Esophagus (tissue), 2 donors: ENCODE results near the gene IL12RB2. TPM values are rescaled to one million over a fixed set of nuclear protein-coding genes. Genes with fewer than 3 reads are reported as not detected.

ENCODE experiments used
- H3K27ac ChIP-seq, 2 donors: one replicate each; pipeline ENCODE4 v1.5.1; 2013; ENCODE audit warnings: low read depth in 2 of 2, mild to moderate bottlenecking in 2 of 2, inconsistent platforms in 1 of 2, low read length in 1 of 2, moderate library complexity in 1 of 2
- H3K27me3 ChIP-seq, 2 donors: one replicate each; pipeline ENCODE4 v1.6.1; 2013; ENCODE audit warnings: low read length in 2 of 2, control low read depth in 1 of 2, mild to moderate bottlenecking in 1 of 2; ENCODE audit not compliant: insufficient read depth in 2 of 2, control insufficient read depth in 1 of 2
- H3K36me3 ChIP-seq, 2 donors: one replicate each; pipeline ENCODE4 v1.6.1; 2013; ENCODE audit warnings: low read length in 1 of 2; ENCODE audit not compliant: control insufficient read depth in 2 of 2, insufficient read depth in 2 of 2
- H3K4me1 ChIP-seq, 2 donors: one replicate each; pipeline ENCODE4 v1.6.1; 2013; ENCODE audit warnings: low read length in 1 of 2; ENCODE audit not compliant: control insufficient read depth in 2 of 2, insufficient read depth in 2 of 2
- H3K4me3 ChIP-seq, 2 donors: one replicate each; pipeline ENCODE4 v1.5.1; 2013; ENCODE audit warnings: low read length in 2 of 2, mild to moderate bottlenecking in 2 of 2, low read depth in 1 of 2, moderate library complexity in 1 of 2
- H3K9me3 ChIP-seq, 2 donors: one replicate each; pipeline ENCODE4 v1.6.1; 2013; ENCODE audit warnings: mild to moderate bottlenecking in 2 of 2, low read depth in 1 of 2, low read length in 1 of 2, moderate library complexity in 1 of 2; ENCODE audit not compliant: control insufficient read depth in 2 of 2, insufficient read depth in 1 of 2
- WGBS, 2 donors: extraction: QIAGEN DNeasy Blood & Tissue Kit; methylation state at CpG; one replicate each; pipeline ENCODE4 v1.1.7; 2013; 5-methylcytosine and 5-hydroxymethylcytosine counted together
- polyA plus RNA-seq, 2 donors: library from polyadenylated mRNA; stranded (reverse); fragments of 200-250 nt; gene quantifications; one replicate each; pipeline ENCODE4 v1.2.3, GENCODE V29; 2013
- donor health status: healthy with polysubstance abuse.
- donor health status: Bipolar disorder and iron deficiency.

Gene IL12RB2
- polyA plus RNA-seq, 2 donors: 1.3 to 1.7 TPM

- H3K27ac ChIP-seq: no peak overlapping the region
- peaks cover 0 to 4% of the 10 kb centered on the region in 2 donors for H3K4me1 ChIP-seq
- H3K9me3 ChIP-seq: no peaks in the 10 kb centered on the region
- WGBS, 2 donors: 46 to 47% methylated on average over 2 of the region's 2 CpGs
- no peaks in the 10 kb centered on the region for H3K27me3 ChIP-seq
- H3K4me3 ChIP-seq: no peak overlapping the region
- H3K36me3 ChIP-seq: no peaks in the 10 kb centered on the region
Observed at GRCh38 chr1:67345556-67345955, 37.9 kb downstream of the IL12RB2 start.

- Histone ChIP-seq H3K27me3 (no peaks in the 10 kb centered on the region), H3K4me3 (no peak overlapping the region), H3K27ac (no peak overlapping the region), H3K9me3 (no peaks in the 10 kb centered on the region), H3K4me1 (peaks cover 0 to 4% of the 10 kb centered on the region in 2 donors), H3K36me3 (no peaks in the 10 kb centered on the region)
- 98 to 100% methylated on average over 1 of the region's 1 CpG for WGBS, 2 donors
Observed at GRCh38 chr1:67346982-67347381, 39.3 kb downstream of the IL12RB2 start.

- peak overlapping the region; percentile 38 to 84 for H3K27ac ChIP-seq
- H3K27me3 ChIP-seq: no peaks in the 10 kb centered on the region
- no peaks in the 10 kb centered on the region for H3K36me3 ChIP-seq
- peaks cover 0 to 4% of the 10 kb centered on the region in 2 donors for H3K4me1 ChIP-seq
- no peak overlapping the region for H3K4me3 ChIP-seq
- 37 to 49% methylated on average over 12 of the region's 12 CpGs for WGBS, 2 donors
- no peaks in the 10 kb centered on the region for H3K9me3 ChIP-seq
Observed at GRCh38 chr1:67347688-67348472, 40.2 kb downstream of the IL12RB2 start.

GRCh38 chr1:67348586-67349252 lies 41.0 kb downstream of the IL12RB2 start:
- WGBS, 2 donors: 57 to 61% methylated on average over 6 of the region's 6 CpGs
- Histone ChIP-seq H3K4me3 (no peak overlapping the region), H3K4me1 (peaks cover 0 to 4% of the 10 kb centered on the region in 2 donors), H3K27me3 (no peaks in the 10 kb centered on the region), H3K9me3 (no peaks in the 10 kb centered on the region), H3K27ac (peak overlapping the region; percentile 38 to 64), H3K36me3 (no peaks in the 10 kb centered on the region)

- no peak overlapping the region for H3K4me3 ChIP-seq
- no peaks in the 10 kb centered on the region for H3K9me3 ChIP-seq
- WGBS, 2 donors: 55 to 71% methylated on average over 2 of the region's 2 CpGs
- H3K4me1 ChIP-seq: peaks cover 0 to 4% of the 10 kb centered on the region in 2 donors
- no peaks in the 10 kb centered on the region for H3K27me3 ChIP-seq
- H3K36me3 ChIP-seq: no peaks in the 10 kb centered on the region
- no peak overlapping the region for H3K27ac ChIP-seq
Observed at GRCh38 chr1:67350783-67351182, 43.1 kb downstream of the IL12RB2 start.

- Histone ChIP-seq H3K4me1 (peaks cover 0 to 9% of the 10 kb centered on the region in 2 donors), H3K4me3 (no peak overlapping the region), H3K9me3 (no peaks in the 10 kb centered on the region), H3K36me3 (no peaks in the 10 kb centered on the region), H3K27ac (no peak overlapping the region), H3K27me3 (no peaks in the 10 kb centered on the region)
Observed at GRCh38 chr1:67352211-67352610, 44.5 kb downstream of the IL12RB2 start.

DNA sequence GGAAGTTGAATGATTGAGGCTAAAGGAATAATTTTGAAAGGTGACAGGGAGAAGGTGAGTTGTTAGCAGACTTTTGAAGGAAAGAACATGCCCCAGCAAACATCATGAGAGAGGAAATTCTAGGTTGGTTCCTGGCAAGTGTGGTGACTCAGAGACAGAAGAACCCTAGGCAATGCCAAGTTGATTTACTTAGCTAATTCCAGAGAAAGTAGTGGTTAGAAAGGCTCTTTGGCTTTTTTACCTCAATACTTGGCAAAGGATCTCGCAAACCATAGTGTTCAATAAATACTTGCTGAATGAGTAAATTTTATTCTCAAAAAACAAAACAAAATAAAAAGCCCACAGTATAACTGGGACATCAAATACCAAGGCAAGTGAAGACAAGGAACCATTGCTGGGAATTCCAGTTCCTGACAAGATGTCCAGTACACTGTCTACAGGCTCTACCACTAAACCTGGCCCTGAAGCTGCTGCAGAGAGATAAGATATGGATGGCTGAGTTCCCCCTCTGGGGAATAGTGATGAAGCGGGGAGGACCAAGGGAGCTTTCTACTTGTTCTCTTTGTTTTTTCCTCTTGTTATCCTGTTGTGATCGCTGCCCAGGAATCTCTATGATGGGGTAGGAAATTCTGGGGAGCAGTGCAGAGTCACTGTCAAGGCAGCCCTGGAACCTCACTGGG lies 48.2 kb downstream of the IL12RB2 start:
- Histone ChIP-seq H3K27me3 (no peaks in the 10 kb centered on the region), H3K27ac (peak overlapping the region; percentile 33 to 69), H3K36me3 (no peaks in the 10 kb centered on the region), H3K9me3 (no peaks in the 10 kb centered on the region), H3K4me1 (peaks cover 0 to 5% of the 10 kb centered on the region in 2 donors), H3K4me3 (no peak overlapping the region)
- 53 to 74% methylated on average over 3 of the region's 3 CpGs for WGBS, 2 donors

DNA sequence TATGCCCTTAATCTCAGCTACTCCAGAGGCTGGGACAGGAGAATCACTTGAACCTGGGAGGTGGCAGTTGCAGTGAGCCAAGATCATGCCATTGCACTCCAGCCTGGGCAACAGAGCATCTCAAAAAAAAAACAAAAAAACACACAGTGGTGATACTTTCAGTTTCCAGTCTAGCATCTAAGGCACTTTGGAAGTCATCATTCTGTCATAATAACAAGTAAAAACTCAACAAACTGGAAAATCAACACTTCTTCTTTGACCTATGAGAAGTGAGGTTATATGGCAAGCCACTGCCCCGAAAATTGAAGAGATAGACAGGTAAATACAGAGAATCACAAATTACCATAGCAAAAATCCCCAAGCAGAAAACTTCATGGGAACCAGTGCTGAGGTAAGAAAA lies 51.9 kb downstream of the IL12RB2 start:
- no peaks in the 10 kb centered on the region for H3K9me3 ChIP-seq
- no peaks in the 10 kb centered on the region for H3K36me3 ChIP-seq
- no peak overlapping the region for H3K4me3 ChIP-seq
- H3K4me1 ChIP-seq: peaks cover 0 to 5% of the 10 kb centered on the region in 2 donors
- 63 to 72% methylated on average over 1 of the region's 1 CpG for WGBS, 2 donors
- H3K27ac ChIP-seq: no peak overlapping the region
- H3K27me3 ChIP-seq: no peaks in the 10 kb centered on the region

DNA sequence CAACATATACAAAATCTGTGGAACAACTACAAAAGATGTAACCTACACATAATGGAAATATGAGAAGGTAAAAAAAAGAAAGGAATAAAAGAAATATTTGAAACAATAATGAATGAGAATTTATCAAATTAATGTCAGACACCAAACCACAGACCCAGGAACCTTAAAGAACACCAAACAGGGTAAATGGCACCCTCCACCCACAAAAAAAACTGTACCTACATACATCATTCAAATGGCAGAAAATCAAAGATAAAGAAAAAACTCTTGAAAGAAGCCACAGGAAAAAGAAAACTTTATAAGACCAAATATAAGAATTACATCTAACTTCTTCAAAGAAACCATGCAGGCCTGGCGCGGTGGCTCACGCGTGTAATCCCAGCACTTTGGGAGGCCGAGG lies 54.0 kb downstream of the IL12RB2 start:
- Histone ChIP-seq H3K4me1 (no peaks in the 10 kb centered on the region), H3K27me3 (no peaks in the 10 kb centered on the region), H3K9me3 (no peaks in the 10 kb centered on the region), H3K36me3 (no peaks in the 10 kb centered on the region), H3K27ac (no peak overlapping the region), H3K4me3 (no peak overlapping the region)
- whole genome bisulfite sequencing, 2 donors: 91 to 99% methylated on average over 5 of the region's 5 CpGs
